Nephron (organoid): ENCODE measurements around the gene PCSK5.

Source experiments
- H3K27ac Mint-ChIP-seq, 3 experiments: 2 replicates each; pipeline ENCODE4 v1.8.0; 2020; ENCODE audit warnings: mixed read lengths in 3 of 3, mild to moderate bottlenecking in 2 of 3, moderate library complexity in 1 of 3
- H3K27me3 Mint-ChIP-seq: 2 replicates; pipeline ENCODE4 v1.8.0; 2021; ENCODE audit warnings: low read depth, mild to moderate bottlenecking, moderate library complexity, mixed read lengths
- H3K36me3 Mint-ChIP-seq: 2 replicates; pipeline ENCODE4 v1.8.0; 2020; ENCODE audit warnings: low read depth, mixed read lengths
- H3K4me1 Mint-ChIP-seq: 2 replicates; pipeline ENCODE4 v1.8.0; 2020; ENCODE audit warnings: mixed read lengths
- H3K4me3 Mint-ChIP-seq, 3 experiments: 2 replicates each; pipeline ENCODE4 v1.8.0; 2020; ENCODE audit warnings: mild to moderate bottlenecking in 3 of 3, mixed read lengths in 3 of 3, moderate library complexity in 2 of 3
- H3K9me3 Mint-ChIP-seq: 2 replicates; pipeline ENCODE4 v1.8.0; 2020; ENCODE audit warnings: mixed read lengths
- CTCF ChIP-seq, 3 experiments: fragments of 200-600 bp; sonication (generic); IDR thresholded peaks; one replicate each; pipeline ENCODE4 v1.5.0; 2021; ENCODE audit warnings: antibody characterized with exemption in 3 of 3; ENCODE audit not compliant: unreplicated experiment in 3 of 3

The PCSK5 gene

DNA sequence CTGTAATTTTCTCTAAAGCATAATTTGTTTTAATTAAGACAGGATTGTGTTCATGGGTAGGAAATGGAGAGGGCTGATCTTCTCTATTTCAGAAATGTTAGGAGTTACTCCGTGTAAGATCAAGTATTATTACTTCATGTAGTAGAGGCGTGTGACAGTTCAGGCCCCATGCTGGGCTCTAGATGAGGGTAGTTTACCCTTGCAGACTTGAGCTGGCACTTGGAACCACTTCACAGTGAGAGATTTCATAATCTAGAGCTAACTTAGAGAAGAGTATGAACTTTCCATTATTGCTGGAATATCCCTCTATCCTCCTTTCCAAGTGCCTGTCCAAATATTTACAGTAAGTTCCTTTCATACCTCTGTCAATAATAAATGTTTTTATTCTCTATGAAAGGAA, 195.1 kb downstream of the PCSK5 start:
- no peak overlapping the region for H3K27ac Mint-ChIP-seq
- TF ChIP-seq CTCF (IDR thresholded peaks at IDR 0.05; ENCODE audit: unreplicated experiment in 3 of 3): no peak
- no peak overlapping the region for H3K4me3 Mint-ChIP-seq
- H3K4me1 Mint-ChIP-seq: peaks cover 27% of the 10 kb centered on the region
- no peaks in the 10 kb centered on the region for H3K9me3 Mint-ChIP-seq
- H3K27me3 Mint-ChIP-seq: no peaks in the 10 kb centered on the region
- H3K36me3 Mint-ChIP-seq: peaks cover 17% of the 10 kb centered on the region

DNA sequence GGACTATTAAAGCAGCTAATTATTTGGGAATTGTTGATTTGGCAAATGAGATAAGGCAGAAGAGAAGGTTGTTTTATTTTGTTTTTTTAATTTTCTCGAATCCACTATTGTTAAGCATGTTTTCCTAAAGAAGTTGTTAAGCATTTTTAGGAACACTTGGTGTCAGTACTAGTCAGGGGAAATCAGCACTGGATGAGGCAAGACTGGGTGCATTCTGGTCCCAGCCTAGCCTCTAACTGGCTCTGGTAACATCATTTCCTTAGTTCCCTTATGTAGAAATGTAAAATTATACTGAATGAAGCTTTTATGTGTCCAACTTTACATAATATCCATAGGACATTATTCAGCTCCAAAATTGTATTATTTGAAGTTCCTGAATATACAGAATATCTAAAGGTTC, 196.1 kb downstream of the PCSK5 start:
- H3K4me1 Mint-ChIP-seq: peaks cover 31% of the 10 kb centered on the region
- H3K27me3 Mint-ChIP-seq: no peaks in the 10 kb centered on the region
- no peak overlapping the region for H3K27ac Mint-ChIP-seq
- peaks cover 19% of the 10 kb centered on the region for H3K36me3 Mint-ChIP-seq
- H3K9me3 Mint-ChIP-seq: no peaks in the 10 kb centered on the region
- TF ChIP-seq CTCF (IDR thresholded peaks at IDR 0.05; ENCODE audit: unreplicated experiment in 3 of 3): no peak
- H3K4me3 Mint-ChIP-seq: no peak overlapping the region

GRCh38 chr9:76087976-76088375, 197.5 kb downstream of the PCSK5 start:
- H3K4me3 Mint-ChIP-seq: no peak overlapping the region
- peaks cover 18% of the 10 kb centered on the region for H3K36me3 Mint-ChIP-seq
- no peaks in the 10 kb centered on the region for H3K27me3 Mint-ChIP-seq
- no peak for TF ChIP-seq CTCF (IDR thresholded peaks at IDR 0.05; ENCODE audit: unreplicated experiment in 3 of 3)
- H3K27ac Mint-ChIP-seq: no peak overlapping the region
- H3K4me1 Mint-ChIP-seq: peaks cover 35% of the 10 kb centered on the region
- no peaks in the 10 kb centered on the region for H3K9me3 Mint-ChIP-seq

DNA sequence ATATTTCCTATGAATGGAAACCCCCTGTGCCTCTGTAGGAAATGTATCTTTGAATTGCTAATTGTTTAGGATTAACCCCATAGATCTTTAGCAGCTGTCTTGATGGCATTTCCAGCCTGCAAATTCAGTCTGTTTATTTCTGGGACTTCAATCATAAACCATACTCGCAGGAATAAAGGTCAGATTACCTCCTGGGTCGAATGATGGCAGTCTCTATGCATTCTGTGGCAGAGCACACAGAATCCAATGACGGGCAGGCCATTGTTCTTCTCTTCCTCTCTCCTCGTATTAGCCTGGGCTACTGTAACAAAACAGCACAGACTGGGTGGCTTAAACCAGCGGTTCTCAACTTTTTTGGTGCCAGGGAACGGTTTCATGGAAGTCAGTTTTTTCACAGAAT, 199.9 kb downstream of the PCSK5 start:
- peaks cover 35% of the 10 kb centered on the region for H3K4me1 Mint-ChIP-seq
- no peak for TF ChIP-seq CTCF (IDR thresholded peaks at IDR 0.05; ENCODE audit: unreplicated experiment in 3 of 3)
- peaks cover 20% of the 10 kb centered on the region for H3K36me3 Mint-ChIP-seq
- H3K27me3 Mint-ChIP-seq: peaks cover 4% of the 10 kb centered on the region
- no peaks in the 10 kb centered on the region for H3K9me3 Mint-ChIP-seq
- H3K4me3 Mint-ChIP-seq: no peak overlapping the region
- H3K27ac Mint-ChIP-seq: no peak overlapping the region

GRCh38 chr9:76090909-76091308, 200.4 kb downstream of the PCSK5 start:
- H3K27me3 Mint-ChIP-seq: peaks cover 4% of the 10 kb centered on the region
- H3K4me1 Mint-ChIP-seq: peaks cover 35% of the 10 kb centered on the region
- no peak overlapping the region for H3K4me3 Mint-ChIP-seq
- no peak overlapping the region for H3K27ac Mint-ChIP-seq
- peaks cover 26% of the 10 kb centered on the region for H3K36me3 Mint-ChIP-seq
- H3K9me3 Mint-ChIP-seq: no peaks in the 10 kb centered on the region
- TF ChIP-seq CTCF (IDR thresholded peaks at IDR 0.05; ENCODE audit: unreplicated experiment in 3 of 3): no peak

- Mint-ChIP-seq H3K27me3 (peaks cover 4% of the 10 kb centered on the region), H3K27ac (no peak overlapping the region), H3K9me3 (no peaks in the 10 kb centered on the region), H3K36me3 (peaks cover 33% of the 10 kb centered on the region), H3K4me1 (peaks cover 32% of the 10 kb centered on the region), H3K4me3 (no peak overlapping the region)
- no peak for TF ChIP-seq CTCF (IDR thresholded peaks at IDR 0.05; ENCODE audit: unreplicated experiment in 3 of 3)
Observed at GRCh38 chr9:76092572-76092971, 202.1 kb downstream of the PCSK5 start.
